Naive thymus-derived CD4-positive, alpha-beta T cell (primary cell): ENCODE results near the gene TAB2. TPM values are rescaled to one million over a fixed set of nuclear protein-coding genes. Genes with fewer than 3 reads are reported as not detected.

Source experiments
- ATAC-seq: fragments of 150-1000 bp; cut with Tn5 transposase; 2 replicates; pipeline ENCODE4 v1.10.0; 2021; ENCODE audit warnings: mild to moderate bottlenecking, moderate library complexity
- CTCF ChIA-PET: fragments of 350-600 bp; sonication (Branson Sonifier 250); formaldehyde crosslinking; loops from one replicate; lab custom pipeline; 2021; ENCODE audit warnings: antibody characterized with exemption; lab: Charles Lee
- POLR2A ChIA-PET: fragments of 350-600 bp; sonication (Branson Sonifier 250); formaldehyde crosslinking; loops from one replicate; lab custom pipeline; 2021; ENCODE audit warnings: antibody characterized with exemption, inconsistent platforms; lab: Charles Lee
- DNase-seq, 9 donors: peaks; one replicate each; pipeline versions ENCODE4 v3.0.0 to v3.0.0-alpha.2; 2020 to 2022; ENCODE audit warnings: mixed read lengths in 1 of 9
- H3K27ac ChIP-seq: one replicate; pipeline ENCODE4 v1.7.0; 2013; ENCODE audit warnings: mild to moderate bottlenecking, low read depth, low read length, moderate library complexity
- H3K27me3 ChIP-seq, 2 donors: one replicate each; pipeline ENCODE4 v1.7.0; 2013; ENCODE audit warnings: low read length in 2 of 2, mild to moderate bottlenecking in 2 of 2, moderate library complexity in 2 of 2; ENCODE audit not compliant: control insufficient read depth in 2 of 2, insufficient read depth in 2 of 2
- H3K36me3 ChIP-seq, 3 experiments: 1 replicate in 2 of 3; 2 replicates in 1 of 3; pipeline ENCODE4 v1.7.0; 2013; ENCODE audit warnings: low read length in 3 of 3, mild to moderate bottlenecking in 3 of 3, moderate library complexity in 1 of 3; ENCODE audit not compliant: insufficient read depth in 3 of 3, control insufficient read depth in 2 of 3
- H3K4me1 ChIP-seq, 2 donors: one replicate each; pipeline ENCODE4 v1.7.0; 2013; ENCODE audit warnings: low read length in 2 of 2, mild to moderate bottlenecking in 2 of 2, moderate library complexity in 1 of 2; ENCODE audit not compliant: control insufficient read depth in 2 of 2, insufficient read depth in 2 of 2
- H3K4me3 ChIP-seq: 2 replicates; pipeline ENCODE4 v1.7.0; 2013; ENCODE audit warnings: mild to moderate bottlenecking, low read length
- H3K9me3 ChIP-seq, 3 experiments: 1 replicate in 2 of 3; 2 replicates in 1 of 3; pipeline ENCODE4 v1.7.0; 2013; ENCODE audit warnings: low read length in 3 of 3; ENCODE audit not compliant: control insufficient read depth in 2 of 3
- H3K27ac Mint-ChIP-seq, 9 donors: one replicate each; pipeline ENCODE4 v1.8.0; 2020 to 2022; ENCODE audit warnings: mixed read lengths in 9 of 9, mild to moderate bottlenecking in 8 of 9, moderate library complexity in 5 of 9, inconsistent platforms in 2 of 9
- H3K27me3 Mint-ChIP-seq, 5 donors: one replicate each; pipeline ENCODE4 v1.8.0; 2021 to 2022; ENCODE audit warnings: mixed read lengths in 5 of 5, mild to moderate bottlenecking in 1 of 5
- H3K36me3 Mint-ChIP-seq, 5 donors: one replicate each; pipeline ENCODE4 v1.8.0; 2020 to 2022; ENCODE audit warnings: mixed read lengths in 5 of 5, mild to moderate bottlenecking in 3 of 5, inconsistent platforms in 1 of 5
- H3K4me1 Mint-ChIP-seq, 7 donors: one replicate each; pipeline ENCODE4 v1.8.0; 2020 to 2022; ENCODE audit warnings: mixed read lengths in 7 of 7, mild to moderate bottlenecking in 3 of 7, inconsistent platforms in 1 of 7
- H3K4me3 Mint-ChIP-seq, 10 donors: one replicate each; pipeline ENCODE4 v1.8.0; 2020 to 2022; ENCODE audit warnings: mild to moderate bottlenecking in 10 of 10, mixed read lengths in 10 of 10, moderate library complexity in 6 of 10, inconsistent platforms in 2 of 10
- H3K9me3 Mint-ChIP-seq, 11 donors: one replicate each; pipeline ENCODE4 v1.8.0; 2020 to 2022; ENCODE audit warnings: mixed read lengths in 11 of 11, mild to moderate bottlenecking in 4 of 11, inconsistent platforms in 1 of 11, moderate library complexity in 1 of 11
- intact Hi-C, 2 donors: fragments of 100-400 bp; cut with micrococcal nuclease; formaldehyde crosslinking; loops; one replicate each; pipeline ENCODE4 v1.15.1; 2023
- polyA plus RNA-seq, 2 donors: library from polyadenylated mRNA; unstranded; fragments of 300-500 nt; fragmentation: Illumina TruSeq; gene quantifications; one replicate each; pipeline ENCODE4 v1.2.3, GENCODE V29; 2021
- total RNA-seq, 6 experiments: library from RNA in 5 of 6; stranded (reverse) in 5 of 6; gene quantifications; 1 replicate in 5 of 6; 2 replicates in 1 of 6; pipeline ENCODE4 v1.2.3 and lab custom pipeline; 2021 to 2026

TAB2 gene
- total and polyA plus RNA-seq, 7 experiments from 2014 or later = 15.7 to 234 (median 106) TPM

- CTCF ChIA-PET = interaction anchor here (0.5 to 1.0 kb wide), 2 partner anchors 214 to 269 kb away, joined by 3 read pairs; no protein-coding TSS in a partner anchor
- intact Hi-C loops = loop anchor here in 1 of 2 donors (1.0 to 2.0 kb wide), 2 partner anchors 9 to 14 kb away; no protein-coding TSS in a partner anchor
- no peaks in the 10 kb centered on the region for H3K27me3 ChIP-seq
- H3K4me1 Mint-ChIP-seq = peaks cover 81 to 100% (median 94%) of the 10 kb centered on the region in 7 donors
- no peaks in the 10 kb centered on the region for H3K9me3 Mint-ChIP-seq
- POLR2A ChIA-PET = interaction anchor here (0.6 to 1.6 kb wide), 5 partner anchors 10 to 29 kb away, joined by 3 to 7 read pairs (median 4); no protein-coding TSS in a partner anchor
- ATAC-seq (no peak), DNase-seq (no peak)
- H3K27me3 Mint-ChIP-seq = no peaks in the 10 kb centered on the region
- H3K27ac Mint-ChIP-seq = peak overlapping the region in 5 of 9 donors; percentile 16 to 79 (median 42)
- H3K9me3 ChIP-seq = no peaks in the 10 kb centered on the region
- no peak overlapping the region for H3K27ac ChIP-seq
- H3K4me3 Mint-ChIP-seq = peak overlapping the region in 8 of 10 donors; percentile 36 to 71 (median 48)
- H3K36me3 ChIP-seq = no peaks in the 10 kb centered on the region
- peaks cover 0 to 29% (median 0%) of the 10 kb centered on the region in 5 donors for H3K36me3 Mint-ChIP-seq
- H3K4me1 ChIP-seq = peaks cover 49 to 66% of the 10 kb centered on the region in 2 donors
- no peak overlapping the region for H3K4me3 ChIP-seq
These were observed 15.2 kb downstream of the TAB2 start for GRCh38 chr6:149332602-149333265.

- ATAC-seq = no peak
- no peaks in the 10 kb centered on the region for H3K9me3 Mint-ChIP-seq
- peak overlapping the region in 4 of 9 donors; percentile 10 to 79 (median 43) for H3K27ac Mint-ChIP-seq
- Histone ChIP-seq H3K4me1 (peaks cover 47 to 61% of the 10 kb centered on the region in 2 donors), H3K36me3 (no peaks in the 10 kb centered on the region), H3K27ac (no peak overlapping the region), H3K27me3 (no peaks in the 10 kb centered on the region), H3K9me3 (no peaks in the 10 kb centered on the region), H3K4me3 (no peak overlapping the region)
- H3K4me3 Mint-ChIP-seq = peak overlapping the region in 7 of 10 donors; percentile 7 to 60 (median 24)
- H3K27me3 Mint-ChIP-seq = no peaks in the 10 kb centered on the region
- intact Hi-C loops = loop anchor here in 1 of 2 donors (1.0 to 2.0 kb wide), 2 partner anchors 8 to 14 kb away; no protein-coding TSS in a partner anchor
- H3K4me1 Mint-ChIP-seq = peaks cover 82 to 100% (median 94%) of the 10 kb centered on the region in 7 donors
- POLR2A ChIA-PET = interaction anchor here (0.6 to 1.5 kb wide), 5 partner anchors 10 to 28 kb away, joined by 3 to 6 read pairs (median 4); partner anchors contain the start of gene TAB2
- CTCF ChIA-PET = interaction anchor here (1.0 kb wide), 1 partner anchor 269 kb away, joined by 3 read pairs; no protein-coding TSS in a partner anchor
- peaks cover 0 to 29% (median 3%) of the 10 kb centered on the region in 5 donors for H3K36me3 Mint-ChIP-seq
- no peak for DNase-seq
These were observed 15.7 kb downstream of the TAB2 start for GRCh38 chr6:149333266-149333620.

GRCh38 chr6:149334201-149334600 is 16.7 kb downstream of the TAB2 start:
- ChIA-PET CTCF (interaction anchor here (0.5 to 1.1 kb wide), 2 partner anchors 98 to 247 kb away, joined by 3 to 5 read pairs; no protein-coding TSS in a partner anchor), POLR2A (interaction anchor here (0.6 to 1.5 kb wide), 4 partner anchors 9 to 19 kb away, joined by 3 to 6 read pairs (median 4); partner anchors contain the start of gene TAB2)
- intact Hi-C loops = loop anchor here in 1 of 2 donors (2.0 kb wide), 1 partner anchor 13 kb away; no protein-coding TSS in a partner anchor
- Mint-ChIP-seq H3K4me3 (peak overlapping the region in 8 of 10 donors; percentile 17 to 61 (median 37)), H3K4me1 (peaks cover 77 to 100% (median 93%) of the 10 kb centered on the region in 7 donors), H3K9me3 (peaks cover 0 to 2% (median 0%) of the 10 kb centered on the region in 11 donors), H3K36me3 (peaks cover 0 to 28% (median 10%) of the 10 kb centered on the region in 5 donors), H3K27ac (peak overlapping the region in 5 of 9 donors; percentile 22 to 79 (median 59)), H3K27me3 (no peaks in the 10 kb centered on the region)
- Histone ChIP-seq H3K36me3 (no peaks in the 10 kb centered on the region), H3K27ac (peak overlapping the region; percentile 10), H3K4me1 (peaks cover 43 to 52% of the 10 kb centered on the region in 2 donors), H3K9me3 (no peaks in the 10 kb centered on the region), H3K4me3 (no peak overlapping the region), H3K27me3 (no peaks in the 10 kb centered on the region)
- DNase-seq = no peak
- no peak for ATAC-seq

- no peak for DNase-seq
- H3K9me3 Mint-ChIP-seq = peaks cover 0 to 2% (median 0%) of the 10 kb centered on the region in 11 donors
- H3K4me1 ChIP-seq = peaks cover 39 to 47% of the 10 kb centered on the region in 2 donors
- H3K4me3 Mint-ChIP-seq = peak overlapping the region in 8 of 10 donors; percentile 2 to 65 (median 44)
- peak overlapping the region in 6 of 9 donors; percentile 6 to 79 (median 50) for H3K27ac Mint-ChIP-seq
- H3K27me3 Mint-ChIP-seq = no peaks in the 10 kb centered on the region
- H3K27me3 ChIP-seq = no peaks in the 10 kb centered on the region
- intact Hi-C loops = loop anchor here (2.0 to 5.0 kb wide), 2 partner anchors 14 to 73 kb away; no protein-coding TSS in a partner anchor
- ATAC-seq = no peak
- peaks cover 0 to 24% (median 10%) of the 10 kb centered on the region in 5 donors for H3K36me3 Mint-ChIP-seq
- H3K4me1 Mint-ChIP-seq = peaks cover 74 to 100% (median 89%) of the 10 kb centered on the region in 7 donors
- CTCF ChIA-PET = interaction anchor here (0.6 to 1.1 kb wide), 2 partner anchors 8 to 247 kb away, joined by 3 read pairs; no protein-coding TSS in a partner anchor
- no peak overlapping the region for H3K4me3 ChIP-seq
- POLR2A ChIA-PET = interaction anchor here (1.0 to 1.5 kb wide), 2 partner anchors 17 to 20 kb away, joined by 3 to 6 read pairs; no protein-coding TSS in a partner anchor
- peak overlapping the region; percentile 10 for H3K27ac ChIP-seq
- H3K36me3 ChIP-seq = no peaks in the 10 kb centered on the region
- H3K9me3 ChIP-seq = no peaks in the 10 kb centered on the region
These were observed 17.2 kb downstream of the TAB2 start for GRCh38 chr6:149334682-149335160.

- no peaks in the 10 kb centered on the region for H3K9me3 ChIP-seq
- H3K36me3 ChIP-seq = no peaks in the 10 kb centered on the region
- Mint-ChIP-seq H3K27me3 (no peaks in the 10 kb centered on the region), H3K4me1 (peaks cover 67 to 100% (median 88%) of the 10 kb centered on the region in 7 donors), H3K27ac (peak overlapping the region in 8 of 9 donors; percentile 6 to 82 (median 23)), H3K36me3 (peaks cover 0 to 19% (median 10%) of the 10 kb centered on the region in 5 donors), H3K9me3 (peaks cover 0 to 2% (median 0%) of the 10 kb centered on the region in 11 donors), H3K4me3 (peak overlapping the region in 9 of 10 donors; percentile 0 to 73 (median 50))
- intact Hi-C loops = loop anchor here (2.0 to 5.0 kb wide), 2 partner anchors 15 to 71 kb away; no protein-coding TSS in a partner anchor
- no peaks in the 10 kb centered on the region for H3K27me3 ChIP-seq
- ChIA-PET POLR2A (interaction anchor here (1.0 kb wide), 1 partner anchor 10 kb away, joined by 5 read pairs; no protein-coding TSS in a partner anchor), CTCF (interaction anchor here (0.6 kb wide), 2 partner anchors 9 to 311 kb away, joined by 3 to 5 read pairs; no protein-coding TSS in a partner anchor)
- H3K4me1 ChIP-seq = peaks cover 40 to 44% of the 10 kb centered on the region in 2 donors
- no peak overlapping the region for H3K27ac ChIP-seq
- ATAC-seq (peak; percentile 61), DNase-seq (no peak)
- no peak overlapping the region for H3K4me3 ChIP-seq
These were observed 18.6 kb downstream of the TAB2 start for GRCh38 chr6:149335924-149336608.
